Calu3 (cell line): ENCODE data around the gene IFNLR1. TPM values are rescaled to one million over a fixed set of nuclear protein-coding genes. Genes with fewer than 3 reads are reported as not detected.

Source experiments
- BruUV-seq: library from RNA; stranded (reverse); fragments of 400-500 nt; replicated peaks from 2 replicates; lab custom pipeline; 2021; lab: Mats Ljungman, UMichigan
- CTCF ChIA-PET: fragments of 300-600 bp; sonication (Branson Sonifier 250); formaldehyde crosslinking; loops from one replicate; lab custom pipeline; 2022; ENCODE audit warnings: antibody characterized with exemption; lab: Charles Lee
- DNase-seq: peaks from one replicate; pipeline ENCODE4 v3.0.0; 2022
- H3K27ac Mint-ChIP-seq: one replicate; pipeline ENCODE4 v1.8.0; 2022; ENCODE audit warnings: mixed read lengths; ENCODE audit not compliant: unreplicated experiment
- H3K27me3 Mint-ChIP-seq: one replicate; pipeline ENCODE4 v1.8.0; 2022; ENCODE audit warnings: mixed read lengths; ENCODE audit not compliant: unreplicated experiment
- H3K36me3 Mint-ChIP-seq: one replicate; pipeline ENCODE4 v1.8.0; 2022; ENCODE audit warnings: mild to moderate bottlenecking, moderate library complexity, mixed read lengths; ENCODE audit not compliant: insufficient read depth, unreplicated experiment
- H3K4me1 Mint-ChIP-seq: one replicate; pipeline ENCODE4 v1.8.0; 2022; ENCODE audit warnings: mild to moderate bottlenecking, low read depth, mixed read lengths; ENCODE audit not compliant: unreplicated experiment
- H3K4me3 Mint-ChIP-seq: one replicate; pipeline ENCODE4 v1.8.0; 2022; ENCODE audit warnings: mild to moderate bottlenecking, low read depth, moderate library complexity, mixed read lengths; ENCODE audit not compliant: unreplicated experiment
- H3K9me3 Mint-ChIP-seq: one replicate; pipeline ENCODE4 v1.8.0; 2022; ENCODE audit warnings: low read depth, mixed read lengths; ENCODE audit not compliant: unreplicated experiment
- intact Hi-C: fragments of 100-400 bp; cut with micrococcal nuclease; formaldehyde crosslinking; loops from one replicate; pipeline ENCODE4 v1.10.0; 2022; ENCODE audit not compliant: unreplicated experiment
- total RNA-seq: library from RNA; stranded (reverse); gene quantifications from 2 replicates; pipeline ENCODE4 v1.2.3, GENCODE V29; 2022
- TF ChIP-seq, protein P1 (sequence below): fragments of 200-600 bp; IDR thresholded peaks from one replicate; pipeline ENCODE4 v1.8.0; 2022; ENCODE audit warnings: antibody characterized with exemption; ENCODE audit not compliant: unreplicated experiment

Gene IFNLR1
- total RNA-seq, 1 experiment from 2014 or later, result 4.5 TPM

DNA sequence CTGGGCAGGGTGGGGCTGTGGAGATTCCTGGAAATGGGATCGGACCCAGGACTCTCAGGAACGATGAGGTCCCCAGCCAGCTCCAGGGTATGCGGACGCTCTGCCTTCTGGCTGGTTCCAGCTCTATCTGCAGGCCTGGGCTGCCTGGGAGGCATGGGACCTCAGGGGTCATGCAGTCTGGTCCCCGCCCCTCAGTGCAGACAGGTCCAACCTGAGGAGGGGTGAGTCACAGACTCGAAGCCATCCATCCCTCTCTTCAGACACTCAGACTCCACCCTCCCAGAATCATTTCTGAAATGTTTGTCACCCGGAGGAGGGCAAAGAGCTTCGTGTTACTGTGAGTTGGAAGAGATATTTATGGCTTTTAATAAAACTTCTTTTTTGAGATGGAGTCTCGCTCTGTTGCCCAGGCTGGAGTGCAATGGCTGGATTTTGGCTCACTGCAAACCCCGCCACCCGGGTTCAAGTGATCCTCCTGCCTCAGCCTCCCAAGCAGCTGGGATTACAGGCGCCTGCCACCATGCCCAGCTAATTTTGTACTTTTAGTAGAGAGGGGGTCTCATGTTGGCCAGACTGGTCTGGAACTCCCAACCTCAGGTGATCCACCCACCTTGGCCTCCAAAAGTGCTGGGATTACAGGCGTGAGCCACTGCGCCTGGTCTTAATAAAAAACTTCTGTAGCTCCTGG is 69.2 kb downstream of the IFNLR1 start:
- Mint-ChIP-seq H3K4me3 (peak overlapping the region; percentile 8), H3K27ac (peak overlapping the region; percentile 19), H3K4me1 (peaks cover 18% of the 10 kb centered on the region), H3K9me3 (no peaks in the 10 kb centered on the region), H3K36me3 (no peaks in the 10 kb centered on the region), H3K27me3 (no peaks in the 10 kb centered on the region)
- CTCF ChIA-PET, result interaction anchor here (0.6 kb wide), 2 partner anchors 37 to 542 kb away, joined by 3 read pairs; no protein-coding TSS in a partner anchor
- DNase-seq, result peak; percentile 59
- intact Hi-C loops, result no loop called here
- TF ChIP-seq, protein P1, sequence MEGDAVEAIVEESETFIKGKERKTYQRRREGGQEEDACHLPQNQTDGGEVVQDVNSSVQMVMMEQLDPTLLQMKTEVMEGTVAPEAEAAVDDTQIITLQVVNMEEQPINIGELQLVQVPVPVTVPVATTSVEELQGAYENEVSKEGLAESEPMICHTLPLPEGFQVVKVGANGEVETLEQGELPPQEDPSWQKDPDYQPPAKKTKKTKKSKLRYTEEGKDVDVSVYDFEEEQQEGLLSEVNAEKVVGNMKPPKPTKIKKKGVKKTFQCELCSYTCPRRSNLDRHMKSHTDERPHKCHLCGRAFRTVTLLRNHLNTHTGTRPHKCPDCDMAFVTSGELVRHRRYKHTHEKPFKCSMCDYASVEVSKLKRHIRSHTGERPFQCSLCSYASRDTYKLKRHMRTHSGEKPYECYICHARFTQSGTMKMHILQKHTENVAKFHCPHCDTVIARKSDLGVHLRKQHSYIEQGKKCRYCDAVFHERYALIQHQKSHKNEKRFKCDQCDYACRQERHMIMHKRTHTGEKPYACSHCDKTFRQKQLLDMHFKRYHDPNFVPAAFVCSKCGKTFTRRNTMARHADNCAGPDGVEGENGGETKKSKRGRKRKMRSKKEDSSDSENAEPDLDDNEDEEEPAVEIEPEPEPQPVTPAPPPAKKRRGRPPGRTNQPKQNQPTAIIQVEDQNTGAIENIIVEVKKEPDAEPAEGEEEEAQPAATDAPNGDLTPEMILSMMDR, result no peak
- no TSS peak for BruUV-seq

DNA sequence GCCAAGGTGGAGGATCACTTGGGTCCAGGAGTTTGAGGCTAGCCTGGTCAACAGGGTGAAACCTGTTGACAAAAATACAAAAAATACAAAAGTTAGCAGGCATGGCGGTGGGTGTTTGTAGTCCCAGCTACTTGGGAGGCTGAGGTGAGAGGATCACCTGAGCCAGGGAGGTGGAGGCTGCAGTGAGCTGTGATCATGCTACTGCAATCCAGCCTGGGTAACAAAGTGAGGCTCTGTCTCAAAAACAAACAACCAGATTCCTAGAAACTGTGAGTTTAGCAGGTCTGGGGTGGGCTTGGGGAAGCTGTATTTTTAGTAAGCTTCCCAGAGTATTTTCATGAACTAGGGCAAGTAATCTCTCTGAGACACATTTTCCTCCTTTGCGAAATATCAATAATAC is 70.0 kb downstream of the IFNLR1 start:
- Mint-ChIP-seq H3K4me3 (no peak overlapping the region), H3K4me1 (peaks cover 18% of the 10 kb centered on the region), H3K9me3 (no peaks in the 10 kb centered on the region), H3K27me3 (no peaks in the 10 kb centered on the region), H3K36me3 (no peaks in the 10 kb centered on the region), H3K27ac (no peak overlapping the region)
- CTCF ChIA-PET, result no interaction called here
- no TSS peak for BruUV-seq
- DNase-seq, result no peak
- TF ChIP-seq, protein P1, result no peak
- intact Hi-C loops, result no loop called here

DNA sequence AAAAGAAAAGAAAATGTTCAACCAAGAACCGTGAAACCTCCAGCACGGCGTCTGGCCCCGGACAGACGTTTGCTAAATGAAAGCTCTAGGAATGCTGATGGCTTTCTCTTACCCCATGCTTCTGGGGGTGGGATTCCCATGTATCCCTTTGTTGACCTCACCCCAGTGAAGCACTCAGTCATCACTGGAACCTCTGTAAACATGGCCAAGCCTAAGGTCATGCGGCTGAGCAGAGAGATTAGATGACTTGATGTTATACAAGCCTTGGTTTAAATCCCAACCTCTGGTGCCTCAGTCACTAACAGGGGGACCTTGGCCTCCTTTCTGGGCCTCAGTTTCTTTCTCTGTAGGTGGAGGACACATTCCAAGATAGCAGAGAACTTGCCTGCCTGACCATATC is 72.3 kb downstream of the IFNLR1 start:
- no peak overlapping the region for H3K4me3 Mint-ChIP-seq
- intact Hi-C loops, result no loop called here
- H3K4me1 Mint-ChIP-seq, result peaks cover 10% of the 10 kb centered on the region
- CTCF ChIA-PET, result interaction anchor here (0.6 kb wide), 1 partner anchor 36 kb away, joined by 4 read pairs; no protein-coding TSS in a partner anchor
- TF ChIP-seq, protein P1, result no peak
- peaks cover 5% of the 10 kb centered on the region for H3K36me3 Mint-ChIP-seq
- DNase-seq, result no peak
- H3K27ac Mint-ChIP-seq, result no peak overlapping the region
- H3K27me3 Mint-ChIP-seq, result no peaks in the 10 kb centered on the region
- no peaks in the 10 kb centered on the region for H3K9me3 Mint-ChIP-seq
- BruUV-seq, result no TSS peak

DNA sequence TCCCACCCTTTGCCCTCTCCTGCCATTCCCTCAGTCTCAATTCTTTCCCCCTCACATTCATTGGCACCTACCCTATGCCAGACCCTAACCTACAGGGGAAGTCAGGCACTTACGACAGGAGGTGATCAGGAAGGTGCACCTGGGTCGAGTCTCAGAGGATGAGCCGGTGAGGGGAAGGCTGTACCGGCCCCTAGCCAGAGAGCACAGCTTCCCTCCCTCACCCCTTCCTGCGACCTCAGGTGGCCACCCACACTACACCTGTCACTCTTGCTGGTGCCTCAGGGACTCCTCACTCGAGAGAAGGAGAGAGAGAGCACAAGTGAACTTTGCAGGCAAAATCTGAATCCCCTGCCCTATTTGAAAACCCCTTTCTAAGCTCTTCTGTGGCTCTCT is 73.5 kb downstream of the IFNLR1 start:
- no TSS peak for BruUV-seq
- no peaks in the 10 kb centered on the region for H3K27me3 Mint-ChIP-seq
- H3K36me3 Mint-ChIP-seq, result peaks cover 5% of the 10 kb centered on the region
- no peaks in the 10 kb centered on the region for H3K9me3 Mint-ChIP-seq
- TF ChIP-seq, protein P1, result no peak
- DNase-seq, result no peak
- intact Hi-C loops, result loop anchor here (2.0 kb wide), 1 partner anchor 43 kb away; no protein-coding TSS in a partner anchor
- peaks cover 15% of the 10 kb centered on the region for H3K4me1 Mint-ChIP-seq
- H3K27ac Mint-ChIP-seq, result no peak overlapping the region
- H3K4me3 Mint-ChIP-seq, result no peak overlapping the region
- CTCF ChIA-PET, result no interaction called here
